Tibial nerve (tissue), 3 donors: ENCODE measurements around the gene SLC31A2.

ENCODE experiments used
- CTCF ChIP-seq, 5 experiments: fragments of 200-600 bp in 3 of 5; fragments of 450-650 bp in 2 of 5; sonication (generic) in 3 of 5; IDR thresholded peaks; one replicate each; pipeline ENCODE4 v1.5.1; 2016 to 2019; ENCODE audit warnings: antibody characterized with exemption in 5 of 5, mild to moderate bottlenecking in 3 of 5, moderate library complexity in 2 of 5
- POLR2A ChIP-seq, 2 donors: fragments of 450-650 bp; IDR thresholded peaks; one replicate each; pipeline ENCODE4 v1.6.1; 2017; ENCODE audit warnings: antibody characterized with exemption in 2 of 2, mild to moderate bottlenecking in 2 of 2, moderate library complexity in 2 of 2

DNA sequence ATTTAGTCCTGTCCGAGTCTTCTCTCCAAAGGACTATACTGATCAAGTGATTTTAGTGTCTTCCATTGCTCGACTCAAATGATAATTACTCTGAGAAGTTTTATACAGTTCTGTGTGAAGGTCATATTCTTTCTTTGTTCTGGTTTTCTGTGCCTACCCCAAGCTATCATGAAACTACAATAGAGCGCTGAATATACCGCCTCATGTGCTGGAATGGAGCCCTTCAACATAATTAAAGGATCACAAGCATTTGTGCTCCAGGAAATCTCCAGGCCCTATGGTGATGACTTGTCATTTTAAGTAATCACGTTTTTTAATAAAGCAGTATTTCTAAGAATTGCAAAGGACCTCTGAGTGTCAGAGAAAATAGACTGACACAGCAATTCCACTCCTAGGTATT lies 10.9 kb upstream of the SLC31A2 start:
- TF ChIP-seq CTCF (IDR thresholded peaks at IDR 0.05) (no peak), POLR2A (IDR thresholded peaks at IDR 0.05) (no peak)
